ENCODE results near the gene TMEM187. TPM values are rescaled to one million over a fixed set of nuclear protein-coding genes. Genes with fewer than 3 reads are reported as not detected.
A peak's percentile ranks its signal among the peaks of the same experiment; 100 is the strongest.

TMEM187 gene
- total RNA-seq (10 to 100 TPM in 1 of 2 donors, 1 to 10 TPM in 1; 8.8 to 13.5 TPM), polyA plus RNA-seq (ENCODE audit: insufficient read length in 6 of 6) (1 to 10 TPM; 3.9 to 7.9 (median 5.8) TPM)
- long read RNA-seq, donor 1, transcript TMEM187-201 (2 exons, 1,880 nt), result major isoform, 5 of 5 reads
- long read RNA-seq, donor 1, partial matches to known transcripts, result 0 of 5 reads
- long read RNA-seq, donor 1, other reads (novel, unspliced or antisense), result 0 of 5 reads
- long read RNA-seq, donor 2, transcript TMEM187-201 (2 exons, 1,880 nt), result major isoform, 6 of 6 reads
- long read RNA-seq, donor 2, partial matches to known transcripts, result 0 of 6 reads
- long read RNA-seq, donor 2, other reads (novel, unspliced or antisense), result 0 of 6 reads
- long read RNA-seq, donor 3, partial matches to known transcripts, result 0 of 2 reads
- long read RNA-seq, donor 3, other reads (novel, unspliced or antisense), result 0 of 2 reads
- long read RNA-seq, donor 4, transcript TMEM187-201 (2 exons, 1,880 nt), result major isoform, 26 of 27 reads
- long read RNA-seq, donor 4, partial matches to known transcripts, result 0 of 27 reads
- long read RNA-seq, donor 4, other reads (novel, unspliced or antisense), result 1 of 27 reads
- long read RNA-seq, donor 5, transcript TMEM187-201 (2 exons, 1,880 nt), result major isoform, 5 of 5 reads
- long read RNA-seq, donor 5, partial matches to known transcripts, result 0 of 5 reads
- long read RNA-seq, donor 5, other reads (novel, unspliced or antisense), result 0 of 5 reads
- long read RNA-seq, donor 6, transcript TMEM187-201 (2 exons, 1,880 nt), result major isoform, 6 of 6 reads
- long read RNA-seq, donor 6, partial matches to known transcripts, result 0 of 6 reads
- long read RNA-seq, donor 6, other reads (novel, unspliced or antisense), result 0 of 6 reads
- long read RNA-seq, donor 7, transcript TMEM187-201 (2 exons, 1,880 nt), result major isoform, 5 of 5 reads
- long read RNA-seq, donor 7, partial matches to known transcripts, result 0 of 5 reads
- long read RNA-seq, donor 7, other reads (novel, unspliced or antisense), result 0 of 5 reads
- long read RNA-seq, donor 8, partial matches to known transcripts, result 0 of 2 reads
- long read RNA-seq, donor 8, other reads (novel, unspliced or antisense), result 0 of 2 reads
- long read RNA-seq, donor 9, result 0 reads
- long read RNA-seq, donor 10, transcript TMEM187-201 (2 exons, 1,880 nt), result major isoform, 28 of 29 reads
- long read RNA-seq, donor 10, partial matches to known transcripts, result 0 of 29 reads
- long read RNA-seq, donor 10, other reads (novel, unspliced or antisense), result 1 of 29 reads
- long read RNA-seq, donor 11, transcript TMEM187-201 (2 exons, 1,880 nt), result major isoform, 6 of 6 reads
- long read RNA-seq, donor 11, partial matches to known transcripts, result 0 of 6 reads
- long read RNA-seq, donor 11, other reads (novel, unspliced or antisense), result 0 of 6 reads
- long read RNA-seq, donor 12, transcript TMEM187-201 (2 exons, 1,880 nt), result major isoform, 5 of 5 reads
- long read RNA-seq, donor 12, partial matches to known transcripts, result 0 of 5 reads
- long read RNA-seq, donor 12, other reads (novel, unspliced or antisense), result 0 of 5 reads

DNA sequence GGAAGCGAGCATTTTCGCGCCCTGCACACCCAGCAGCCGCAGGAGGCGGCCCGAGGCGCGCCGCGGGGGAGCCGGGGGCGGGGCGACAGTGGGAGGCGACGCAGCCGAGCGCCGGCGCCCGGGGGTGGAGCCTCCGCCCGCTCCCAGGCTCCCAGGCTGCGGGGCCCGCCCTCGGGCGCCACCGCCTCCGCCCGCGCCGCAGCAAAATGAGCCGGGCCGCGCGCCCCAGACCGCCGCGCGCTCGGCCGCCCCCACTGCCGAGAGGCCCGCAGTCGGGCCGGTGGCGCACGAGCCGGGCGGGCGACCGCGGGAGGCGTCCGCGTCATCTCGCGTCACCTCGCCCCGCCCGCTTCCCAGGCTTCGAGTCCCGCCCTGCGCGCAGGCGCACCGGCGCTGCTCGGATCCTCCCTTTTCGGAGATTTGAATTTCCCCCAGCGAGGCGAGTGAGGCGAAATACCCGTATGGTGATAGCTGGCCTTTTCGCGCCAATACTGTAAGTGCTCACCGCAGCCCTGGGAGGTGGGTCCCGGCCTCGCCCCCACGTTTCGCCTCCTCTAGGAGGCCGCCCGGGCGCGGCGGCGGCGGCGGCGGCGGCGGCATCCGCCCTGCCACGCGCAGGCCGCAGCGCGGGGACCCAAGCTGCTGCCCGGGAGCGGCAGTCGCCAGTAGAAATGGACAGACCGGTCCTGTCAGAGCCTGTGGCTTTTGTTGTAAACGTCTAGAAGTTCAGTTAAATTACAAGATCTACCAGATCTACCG is at the start of gene TMEM187:
Gene TMEM187, plus strand, starts transcription at position 387 of the 759 bp plus-strand sequence. CDS start 9,309 bp downstream, outside the sequence.
- peaks cover 11 to 39% of the 10 kb centered on the region in 2 donors for H3K4me1 ChIP-seq
- peak within 1 kb of the TSS; percentile 72 to 88 for H3K4me3 ChIP-seq
- intact Hi-C loops (cut with DNase I), result no loop called here
- H3K9me3 ChIP-seq, result no peaks in the 10 kb centered on the region
- H3K27ac ChIP-seq, result peak within 1 kb of the TSS; percentile 98 to 99
- DNase-seq (peak; percentile 87 to 92 (median 90)), ATAC-seq (peak; percentile 64)
- TF ChIP-seq, protein P1, sequence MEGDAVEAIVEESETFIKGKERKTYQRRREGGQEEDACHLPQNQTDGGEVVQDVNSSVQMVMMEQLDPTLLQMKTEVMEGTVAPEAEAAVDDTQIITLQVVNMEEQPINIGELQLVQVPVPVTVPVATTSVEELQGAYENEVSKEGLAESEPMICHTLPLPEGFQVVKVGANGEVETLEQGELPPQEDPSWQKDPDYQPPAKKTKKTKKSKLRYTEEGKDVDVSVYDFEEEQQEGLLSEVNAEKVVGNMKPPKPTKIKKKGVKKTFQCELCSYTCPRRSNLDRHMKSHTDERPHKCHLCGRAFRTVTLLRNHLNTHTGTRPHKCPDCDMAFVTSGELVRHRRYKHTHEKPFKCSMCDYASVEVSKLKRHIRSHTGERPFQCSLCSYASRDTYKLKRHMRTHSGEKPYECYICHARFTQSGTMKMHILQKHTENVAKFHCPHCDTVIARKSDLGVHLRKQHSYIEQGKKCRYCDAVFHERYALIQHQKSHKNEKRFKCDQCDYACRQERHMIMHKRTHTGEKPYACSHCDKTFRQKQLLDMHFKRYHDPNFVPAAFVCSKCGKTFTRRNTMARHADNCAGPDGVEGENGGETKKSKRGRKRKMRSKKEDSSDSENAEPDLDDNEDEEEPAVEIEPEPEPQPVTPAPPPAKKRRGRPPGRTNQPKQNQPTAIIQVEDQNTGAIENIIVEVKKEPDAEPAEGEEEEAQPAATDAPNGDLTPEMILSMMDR (IDR thresholded peaks at IDR 0.05), result no peak
- no peaks in the 10 kb centered on the region for H3K36me3 ChIP-seq
- no peaks in the 10 kb centered on the region for H3K27me3 ChIP-seq

DNA sequence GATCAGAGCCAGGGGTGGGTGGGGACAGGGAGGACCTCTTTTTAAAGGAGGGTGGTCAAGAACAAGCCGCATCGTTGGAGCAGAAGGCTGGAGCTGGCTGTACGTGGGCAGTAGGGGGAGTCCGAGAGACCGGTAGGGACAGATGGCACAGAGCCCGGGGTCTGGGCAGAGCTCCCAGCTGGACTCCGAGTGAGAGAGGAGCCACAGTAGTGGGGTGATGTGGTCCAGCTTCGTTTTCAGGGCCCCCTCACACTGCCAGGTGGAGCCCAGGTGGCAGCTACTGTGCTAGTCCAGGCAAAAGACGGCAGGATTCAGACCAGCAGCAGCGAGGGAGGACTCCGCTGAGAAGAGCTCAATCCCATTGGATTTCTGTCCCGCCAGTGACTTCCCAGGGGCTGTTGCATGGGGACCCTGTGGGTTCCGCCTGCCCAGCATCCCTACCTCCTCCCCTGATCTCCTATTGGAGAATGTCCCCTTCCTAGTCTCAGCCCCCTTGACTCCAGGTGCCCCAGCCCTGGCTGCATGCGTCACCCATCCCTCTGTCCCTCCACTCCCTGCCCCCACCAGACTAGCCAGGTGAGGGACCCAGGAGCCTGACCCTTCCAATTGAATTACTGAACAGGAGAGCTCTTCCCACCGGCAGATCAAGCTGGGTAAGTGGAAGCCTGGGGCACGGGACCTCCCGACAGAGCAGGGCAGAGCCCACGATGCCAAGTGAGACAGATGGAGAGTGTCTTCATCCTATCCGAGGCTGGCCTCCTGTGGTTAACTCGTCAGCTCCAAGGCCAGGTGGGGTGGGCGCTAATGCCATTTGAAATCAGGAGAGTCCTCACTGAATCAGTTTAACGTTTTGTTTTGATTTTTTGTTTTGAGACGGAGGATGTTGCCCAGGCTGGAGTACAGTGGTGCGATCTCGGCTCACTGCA is 49.4 kb upstream of the TMEM187 start:
- intact Hi-C loops (cut with DNase I), result no loop called here
- TF ChIP-seq, protein P1 (IDR thresholded peaks at IDR 0.05), result peak in 1 of 2 donors; percentile 39
- peak overlapping the region in 1 of 2 donors; percentile 97 for H3K27ac ChIP-seq
- ATAC-seq (peak; percentile 48), DNase-seq (peak in 3 of 4 donors; percentile 70 to 87 (median 74))
- H3K27me3 ChIP-seq, result no peaks in the 10 kb centered on the region
- peaks cover 4 to 31% of the 10 kb centered on the region in 2 donors for H3K4me1 ChIP-seq
- H3K9me3 ChIP-seq, result no peaks in the 10 kb centered on the region
- peaks cover 0 to 28% of the 10 kb centered on the region in 2 donors for H3K36me3 ChIP-seq
- H3K4me3 ChIP-seq, result peak overlapping the region in 1 of 2 donors; percentile 57

DNA sequence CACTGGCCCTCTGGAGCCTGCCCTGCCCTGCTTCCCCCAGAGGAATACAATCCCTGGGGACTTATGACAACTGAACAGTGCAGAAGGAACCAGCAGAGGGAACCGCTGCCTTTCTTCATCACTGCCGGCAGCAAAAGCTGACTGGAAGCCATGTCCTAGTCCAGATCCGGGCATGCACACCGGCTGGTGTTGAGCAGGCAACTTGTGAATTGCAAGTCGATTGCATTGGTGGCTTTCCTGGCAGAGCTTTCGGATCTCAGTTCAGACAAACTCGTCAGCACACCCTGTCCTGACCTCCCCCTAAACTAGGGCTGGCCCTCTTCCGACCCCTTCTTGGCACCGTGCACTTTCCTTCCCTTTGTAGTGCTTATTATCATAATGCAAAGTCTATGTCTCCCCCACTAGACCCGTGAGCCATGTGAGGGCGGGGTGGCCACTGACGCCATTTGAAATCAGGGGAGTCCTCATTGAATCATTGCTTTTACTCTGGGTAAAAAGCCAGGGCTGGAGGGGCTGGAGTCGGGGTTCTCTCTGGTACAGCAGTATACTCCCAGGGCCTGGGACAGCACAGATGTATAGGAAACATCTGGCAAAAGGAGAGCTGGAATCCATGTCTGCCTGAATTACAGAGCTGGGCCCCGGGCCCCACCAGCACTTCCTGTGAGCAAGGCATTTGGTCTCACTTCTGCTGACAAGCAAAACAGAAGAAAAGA is 48.2 kb upstream of the TMEM187 start:
- Histone ChIP-seq H3K36me3 (peaks cover 0 to 17% of the 10 kb centered on the region in 2 donors), H3K4me3 (peak overlapping the region in 1 of 2 donors; percentile 57), H3K4me1 (peaks cover 4 to 40% of the 10 kb centered on the region in 2 donors), H3K27ac (peak overlapping the region; percentile 67 to 97), H3K27me3 (no peaks in the 10 kb centered on the region), H3K9me3 (no peaks in the 10 kb centered on the region)
- intact Hi-C loops (cut with DNase I), result no loop called here
- TF ChIP-seq, protein P1 (IDR thresholded peaks at IDR 0.05), result peak in 1 of 2 donors; percentile 20
- ATAC-seq, result no peak
- DNase-seq, result peak in 2 of 4 donors; percentile 44 to 57
